HepG2 (cell line): ENCODE measurements around the gene C13orf42. TPM values are rescaled to one million over a fixed set of nuclear protein-coding genes. Genes with fewer than 3 reads are reported as not detected.

ENCODE experiments used
- ATAC-seq: fragments of 200-7000 bp; cut with Tn5 transposase; 3 replicates; pipeline ENCODE4 v1.9.1; 2020; ENCODE audit warnings: mild to moderate bottlenecking, moderate library complexity
- BruUV-seq: library from RNA; stranded (reverse); fragments of 400-500 nt; replicated peaks from 2 replicates; lab custom pipeline; 2021; lab: Mats Ljungman, UMichigan
- CTCF ChIA-PET: fragments of 300-600 bp; formaldehyde crosslinking; extraction: SDS; loops from one replicate; lab custom pipeline; 2021; ENCODE audit warnings: low total read pairs, inconsistent platforms, low intra/inter-chr PET ratio; lab: Yijun Ruan, JAX
- POLR2A ChIA-PET: fragments of 350-600 bp; sonication (Branson Sonifier 250); formaldehyde crosslinking; loops from one replicate; lab custom pipeline; 2020; ENCODE audit warnings: antibody characterized with exemption, inconsistent platforms; lab: Yijun Ruan, JAX
- DNase-seq: peaks from one replicate; pipeline ENCODE4 v3.0.0-alpha.2; 2015; ENCODE audit warnings: low spot score
- FAIRE-seq: peaks from 3 replicates; lab custom pipeline; 2011; peaks lifted over from hg19 to GRCh38; lab: Jason Lieb, UNC
- H2AFZ ChIP-seq: one replicate; pipeline ENCODE4 v1.6.1; 2011; ENCODE audit warnings: low read length, inconsistent platforms
- H3K27ac ChIP-seq: fragments of 300-600 bp; 3 replicates; pipeline ENCODE4 v1.8.0; 2011; ENCODE audit warnings: mixed run types, mild to moderate bottlenecking, mixed read lengths, low read length, inconsistent platforms; ENCODE audit not compliant: insufficient read depth; ENCODE audit errors: extremely low read length
- H3K27me3 ChIP-seq, 2 experiments: fragments of 200-600 bp in 1 of 2; 2 replicates in 1 of 2; 3 replicates in 1 of 2; pipeline versions ENCODE4 v1.6.0 to v1.8.0; 2011; ENCODE audit warnings: low read length in 2 of 2, mild to moderate bottlenecking in 2 of 2, moderate library complexity in 2 of 2, inconsistent platforms in 1 of 2; ENCODE audit not compliant: insufficient read depth in 2 of 2, control insufficient read depth in 1 of 2
- H3K36me3 ChIP-seq, 2 experiments: fragments of 200-600 bp in 1 of 2; replicated peaks in 1 of 2; 2 replicates in 1 of 2; 3 replicates in 1 of 2; pipeline versions ENCODE4 v1.5.1 to v1.8.0; 2011; ENCODE audit warnings: low read length in 2 of 2, inconsistent platforms in 1 of 2; ENCODE audit not compliant: insufficient read depth in 2 of 2, control insufficient read depth in 1 of 2
- H3K4me1 ChIP-seq: 2 replicates; pipeline ENCODE4 v1.5.1; 2012; ENCODE audit warnings: low read length, inconsistent platforms; ENCODE audit not compliant: insufficient read depth
- H3K4me2 ChIP-seq: 2 replicates; pipeline ENCODE4 v1.6.0; 2011; ENCODE audit warnings: low read depth, low read length, inconsistent platforms
- H3K4me3 ChIP-seq, 3 experiments: fragments of 200-600 bp in 1 of 3; sonication (generic), shearing (Covaris generic) in 1 of 3; replicated peaks in 1 of 3; 2 replicates each; pipeline ENCODE4 v1.5.1; 2011 to 2016; ENCODE audit warnings: low read length in 3 of 3, inconsistent platforms in 2 of 3, low read depth in 2 of 3, mild to moderate bottlenecking in 2 of 3, control low read depth in 1 of 3, mixed read lengths in 1 of 3; ENCODE audit not compliant: insufficient read depth in 1 of 3
- H3K79me2 ChIP-seq: one replicate; pipeline ENCODE4 v1.6.1; 2011; ENCODE audit warnings: low read length, inconsistent platforms; ENCODE audit not compliant: insufficient read depth
- H3K9ac ChIP-seq: 2 replicates; pipeline ENCODE4 v1.6.0; 2011; ENCODE audit warnings: mild to moderate bottlenecking, low read depth, low read length, inconsistent platforms; ENCODE audit not compliant: insufficient read depth
- H3K9me3 ChIP-seq: 2 replicates; pipeline ENCODE4 v1.5.1; 2012; ENCODE audit warnings: mild to moderate bottlenecking, low read length
- H4K20me1 ChIP-seq: 2 replicates; pipeline ENCODE4 v1.6.0; 2011; ENCODE audit warnings: inconsistent platforms, mild to moderate bottlenecking, low read length, moderate library complexity; ENCODE audit not compliant: insufficient read depth
- ARID5B ChIP-seq: IDR thresholded peaks from 2 replicates; pipeline ENCODE4 v1.4.0; 2020; ENCODE audit warnings: mild to moderate bottlenecking, missing genetic modification reagents
- CTCF ChIP-seq: sonication (generic); formaldehyde crosslinking; IDR thresholded peaks from 2 replicates; pipeline ENCODE4 v1.5.0; 2020; ENCODE audit warnings: mild to moderate bottlenecking, missing genetic modification reagents, moderate library complexity
- HOXA7 ChIP-seq: sonication (generic); formaldehyde crosslinking; IDR thresholded peaks from 2 replicates; pipeline ENCODE4 v1.8.1; 2022; ENCODE audit warnings: mild to moderate bottlenecking, missing genetic modification reagents, moderate library complexity
- MAFK ChIP-seq, 2 experiments: IDR thresholded peaks in 1 of 2; conservative IDR thresholded peaks in 1 of 2; 2 replicates each; pipeline ENCODE4 v1.6.1; 2011; ENCODE audit warnings: improper control_type of control experiment in 2 of 2, low read length in 2 of 2
- MTF1 ChIP-seq: sonication (generic); formaldehyde crosslinking; IDR thresholded peaks from 2 replicates; pipeline ENCODE4 v1.5.0; 2020; ENCODE audit warnings: missing genetic modification reagents
- POLR2AphosphoS2 ChIP-seq: IDR thresholded peaks from 2 replicates; pipeline ENCODE4 v1.6.1; 2011; ENCODE audit warnings: low read depth, low read length, improper control_type of control experiment
- PPARG ChIP-seq: conservative IDR thresholded peaks from 2 replicates; pipeline ENCODE4 v1.6.1; 2016; ENCODE audit warnings: missing biosample characterization, missing genetic modification reagents
- RBFOX2 ChIP-seq: fragments of 200-400 bp; formaldehyde crosslinking; IDR thresholded peaks from 2 replicates; pipeline ENCODE4 v1.6.1; 2017; ENCODE audit warnings: low read depth, mild to moderate bottlenecking, low read length
- RCOR2 ChIP-seq: IDR thresholded peaks from 2 replicates; pipeline ENCODE4 v1.6.1; 2016; ENCODE audit warnings: missing biosample characterization, missing genetic modification reagents
- SMC3 ChIP-seq: IDR thresholded peaks from 2 replicates; pipeline ENCODE4 v1.6.1; 2011; ENCODE audit warnings: low read length, improper control_type of control experiment
- STAG1 ChIP-seq: sonication (generic); formaldehyde crosslinking; IDR thresholded peaks from 2 replicates; pipeline ENCODE4 v1.4.0; 2020; ENCODE audit warnings: missing genetic modification reagents
- TOPORS ChIP-seq: sonication (generic); formaldehyde crosslinking; IDR thresholded peaks from 2 replicates; pipeline ENCODE4 v1.8.0; 2023; ENCODE audit warnings: mild to moderate bottlenecking, missing genetic modification reagents
- ZBTB2 ChIP-seq: sonication (generic); formaldehyde crosslinking; IDR thresholded peaks from 2 replicates; pipeline ENCODE4 v1.8.0; 2022; ENCODE audit warnings: low read depth, missing genetic modification reagents
- ZMYM2 ChIP-seq: sonication (generic); formaldehyde crosslinking; IDR thresholded peaks from 2 replicates; pipeline ENCODE4 v1.8.0; 2022; ENCODE audit warnings: mild to moderate bottlenecking, missing genetic modification reagents
- ZNF20 ChIP-seq: sonication (generic); formaldehyde crosslinking; IDR thresholded peaks from 2 replicates; pipeline ENCODE4 v1.4.0; 2020; ENCODE audit warnings: mild to moderate bottlenecking, moderate library complexity, missing genetic modification reagents
- ZNF383 ChIP-seq: sonication (generic); formaldehyde crosslinking; IDR thresholded peaks from 2 replicates; pipeline ENCODE4 v1.4.0; 2020; ENCODE audit warnings: missing genetic modification reagents, mild to moderate bottlenecking, borderline replicate concordance
- ZNF501 ChIP-seq: sonication (generic); formaldehyde crosslinking; IDR thresholded peaks from 2 replicates; pipeline ENCODE4 v1.5.1; 2020; ENCODE audit warnings: mild to moderate bottlenecking, moderate library complexity, missing genetic modification reagents
- ZNF776 ChIP-seq: sonication (generic); formaldehyde crosslinking; IDR thresholded peaks from 2 replicates; pipeline ENCODE4 v1.4.0; 2020; ENCODE audit warnings: mild to moderate bottlenecking, missing genetic modification reagents
- ZNF792 ChIP-seq: IDR thresholded peaks from 2 replicates; pipeline ENCODE4 v1.6.1; 2016
- WGBS: methylation state at CpG from one replicate; pipeline ENCODE4 v1.1.6; 2017; ENCODE audit warnings: low lambda C conversion rate; 5-methylcytosine and 5-hydroxymethylcytosine counted together
- in situ Hi-C: cut with HindIII; loops from 2 replicates; pipeline ENCODE4 v1.10.0; 2017; ENCODE audit warnings: low pct_unique_long_range_greater_than_20kb; ENCODE audit not compliant: extremely low pct_ligation_motif_present
- intact Hi-C: fragments of 100-400 bp; cut with micrococcal nuclease; formaldehyde crosslinking; loops from one replicate; pipeline ENCODE4 v1.10.0; 2022; ENCODE audit not compliant: unreplicated experiment
- polyA plus RNA-seq, 8 experiments: library from polyadenylated mRNA; depleted of rRNA in 3 of 8; stranded (reverse) in 7 of 8; unstranded in 1 of 8; fragments of >200 nt; fragmentation: Illumina TruSeq in 4 of 8; extraction: Trizol in 4 of 8; gene quantifications; 2 replicates each; pipeline versions ENCODE4 v1.2.1 to v1.2.3, GENCODE V29; 2011 to 2016; ENCODE audit warnings: low read depth in 4 of 8, missing spikeins in 1 of 8, mixed read lengths in 1 of 8; ENCODE audit not compliant: insufficient read depth in 1 of 8
- total RNA-seq, 5 experiments: library from RNA; depleted of rRNA; stranded (reverse); fragments of >200 nt; fragmentation: Illumina TruSeq; extraction: Trizol; gene quantifications; 2 replicates each; pipeline ENCODE4 v1.2.3, GENCODE V29; 2016; ENCODE audit warnings: low read depth in 1 of 5

The C13orf42 gene
- total and polyA plus RNA-seq, 2 of the 13 experiments (the other 11 are each of a cell fraction or from before 2014, with no cell fraction given), result not detected

GRCh38 chr13:51125495-51126226 lies 14.6 kb upstream of the C13orf42 start:
- Histone ChIP-seq H3K27me3 (peaks cover 0 to 34% of the 10 kb centered on the region in 2 experiments; a peak in 4 of 5 replicates), H3K4me3 (no peak overlapping the region), H4K20me1 (no peaks in the 10 kb centered on the region), H3K4me2 (no peak overlapping the region), H2AFZ (no peak overlapping the region), H3K4me1 (peaks cover 29% of the 10 kb centered on the region), H3K79me2 (no peaks in the 10 kb centered on the region), H3K27ac (no peak overlapping the region), H3K9ac (no peak overlapping the region), H3K9me3 (peaks cover 13% of the 10 kb centered on the region), H3K36me3 (no peaks in the 10 kb centered on the region)
- FAIRE-seq (peak; percentile 42), DNase-seq (peak; percentile 63), ATAC-seq (peak; percentile 86)
- in situ Hi-C loops, result loop anchor here (5.0 to 10.0 kb wide), 2 partner anchors 162 to 669 kb away; no protein-coding TSS in a partner anchor
- intact Hi-C loops, result loop anchor here (1.0 to 5.0 kb wide), 2 partner anchors 161 to 672 kb away; no protein-coding TSS in a partner anchor
- POLR2A ChIA-PET, result no interaction called here
- CTCF ChIA-PET, result interaction anchor here (1.5 to 2.5 kb wide), 2 partner anchors 161 to 672 kb away, joined by 4 to 23 read pairs; no protein-coding TSS in a partner anchor
- 12% methylated on average over 7 of the region's 7 CpGs for WGBS
- BruUV-seq, result no TSS peak
- peak; percentile 72 for TF ChIP-seq SMC3
- no peak for TF ChIP-seq PPARG (CRISPR knock-in tag)
- peak; percentile 85 for TF ChIP-seq STAG1 (CRISPR knock-in tag)
- TF ChIP-seq ZNF776 (CRISPR knock-in tag), result no peak
- TF ChIP-seq HOXA7 (CRISPR knock-in tag), result no peak
- TF ChIP-seq ZNF383 (CRISPR knock-in tag), result no peak
- TF ChIP-seq CTCF (CRISPR knock-in tag), result peak; percentile 86
- TF ChIP-seq ZNF792, result no peak
- TF ChIP-seq ZMYM2 (CRISPR knock-in tag), result no peak
- TF ChIP-seq MAFK (conservative IDR thresholded peaks at IDR 0.05 in 1 of 2, IDR thresholded peaks at IDR 0.05 in 1 of 2; ENCODE audit: low read length in 2 of 2), result no peak
- TF ChIP-seq ZBTB2 (CRISPR knock-in tag), result no peak
- TF ChIP-seq ARID5B (CRISPR knock-in tag), result 0 out of 2 replicates have a peak, but pooled peaks have one; percentile 18
- no peak for TF ChIP-seq TOPORS (CRISPR knock-in tag)
- no peak for TF ChIP-seq POLR2AphosphoS2
- TF ChIP-seq RCOR2 (CRISPR knock-in tag), result no peak
- TF ChIP-seq RBFOX2, result no peak
- TF ChIP-seq ZNF501 (CRISPR knock-in tag), result no peak
- TF ChIP-seq ZNF20 (CRISPR knock-in tag), result no peak
- TF ChIP-seq MTF1 (CRISPR knock-in tag), result no peak
